ENCODE measurements around the gene ATF7IP2.

ATF7IP2 gene

GRCh38 chr16:10521681-10522274, 135.9 kb downstream of the ATF7IP2 start:
- H3K27ac ChIP-seq (ENCODE audit: low read depth, low read length) = no peak overlapping the region

DNA sequence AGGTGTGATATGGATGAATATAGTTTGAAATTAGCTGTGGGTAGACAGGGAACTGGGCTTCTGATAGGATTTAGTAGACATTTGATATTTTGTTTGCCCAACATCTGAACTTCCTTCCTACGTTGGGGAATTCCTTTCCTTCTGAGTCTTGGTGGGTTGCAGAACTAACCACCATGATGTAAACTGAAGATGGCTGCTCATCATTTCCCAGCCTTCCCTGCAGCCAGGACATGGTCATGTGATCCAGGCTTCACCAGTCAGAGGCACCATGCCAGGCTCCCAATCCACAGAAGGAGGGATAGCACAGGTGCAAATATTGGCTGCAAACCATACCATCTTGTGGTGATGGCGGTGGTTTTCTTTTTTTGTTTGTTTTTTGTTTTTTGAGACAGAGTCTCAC, 137.1 kb downstream of the ATF7IP2 start:
- no peaks in the 10 kb centered on the region for H3K9me3 ChIP-seq (ENCODE audit: control insufficient read depth in 1 of 2, low read length in 2 of 2)
- H3K27me3 ChIP-seq (ENCODE audit: control insufficient read depth in 1 of 2, insufficient read depth in 2 of 2, low read length in 2 of 2) = no peaks in the 10 kb centered on the region
- no peaks in the 10 kb centered on the region for H3K4me1 ChIP-seq (ENCODE audit: control insufficient read depth in 1 of 2, insufficient read depth in 2 of 2, low read length in 2 of 2)
- H3K36me3 ChIP-seq (ENCODE audit: control insufficient read depth in 1 of 2, insufficient read depth in 2 of 2, low read length in 2 of 2) = peaks cover 2 to 5% of the 10 kb centered on the region in 2 donors
- H3K9ac ChIP-seq (ENCODE audit: low read depth in 1 of 2, low read length in 2 of 2) = no peak overlapping the region
- no peak overlapping the region for H3K27ac ChIP-seq (ENCODE audit: low read depth, low read length)
- H3K4me3 ChIP-seq (ENCODE audit: low read depth in 1 of 2, low read length in 2 of 2) = no peak overlapping the region

More at GRCh38 chr16:10521681-10522274, 135.9 kb downstream of the ATF7IP2 start:
- H3K36me3 ChIP-seq (ENCODE audit: control insufficient read depth in 1 of 2, insufficient read depth in 2 of 2, low read length in 2 of 2) = peaks cover 0 to 2% of the 10 kb centered on the region in 2 donors
- H3K9ac ChIP-seq (ENCODE audit: low read depth in 1 of 2, low read length in 2 of 2) = no peak overlapping the region
- H3K4me3 ChIP-seq (ENCODE audit: low read depth in 1 of 2, low read length in 2 of 2) = no peak overlapping the region
- H3K4me1 ChIP-seq (ENCODE audit: control insufficient read depth in 1 of 2, insufficient read depth in 2 of 2, low read length in 2 of 2) = no peaks in the 10 kb centered on the region
- H3K27me3 ChIP-seq (ENCODE audit: control insufficient read depth in 1 of 2, insufficient read depth in 2 of 2, low read length in 2 of 2) = no peaks in the 10 kb centered on the region
- H3K9me3 ChIP-seq (ENCODE audit: control insufficient read depth in 1 of 2, low read length in 2 of 2) = no peaks in the 10 kb centered on the region

GRCh38 chr16:10525214-10525825, 139.5 kb downstream of the ATF7IP2 start:
- Histone ChIP-seq H3K27ac (ENCODE audit: low read depth, low read length) (no peak overlapping the region), H3K4me1 (ENCODE audit: control insufficient read depth in 1 of 2, insufficient read depth in 2 of 2, low read length in 2 of 2) (no peaks in the 10 kb centered on the region), H3K9ac (ENCODE audit: low read depth in 1 of 2, low read length in 2 of 2) (no peak overlapping the region), H3K36me3 (ENCODE audit: control insufficient read depth in 1 of 2, insufficient read depth in 2 of 2, low read length in 2 of 2) (peaks cover 2 to 13% of the 10 kb centered on the region in 2 donors), H3K9me3 (ENCODE audit: control insufficient read depth in 1 of 2, low read length in 2 of 2) (no peaks in the 10 kb centered on the region), H3K27me3 (ENCODE audit: control insufficient read depth in 1 of 2, insufficient read depth in 2 of 2, low read length in 2 of 2) (no peaks in the 10 kb centered on the region), H3K4me3 (ENCODE audit: low read depth in 1 of 2, low read length in 2 of 2) (no peak overlapping the region)

- no peaks in the 10 kb centered on the region for H3K9me3 ChIP-seq (ENCODE audit: control insufficient read depth in 1 of 2, low read length in 2 of 2)
- H3K9ac ChIP-seq (ENCODE audit: low read depth in 1 of 2, low read length in 2 of 2) = no peak overlapping the region
- no peaks in the 10 kb centered on the region for H3K4me1 ChIP-seq (ENCODE audit: control insufficient read depth in 1 of 2, insufficient read depth in 2 of 2, low read length in 2 of 2)
- no peak overlapping the region for H3K27ac ChIP-seq (ENCODE audit: low read depth, low read length)
- no peak overlapping the region for H3K4me3 ChIP-seq (ENCODE audit: low read depth in 1 of 2, low read length in 2 of 2)
- H3K36me3 ChIP-seq (ENCODE audit: control insufficient read depth in 1 of 2, insufficient read depth in 2 of 2, low read length in 2 of 2) = peaks cover 2 to 23% of the 10 kb centered on the region in 2 donors
- no peaks in the 10 kb centered on the region for H3K27me3 ChIP-seq (ENCODE audit: control insufficient read depth in 1 of 2, insufficient read depth in 2 of 2, low read length in 2 of 2)
Observed at GRCh38 chr16:10526962-10527361, 141.1 kb downstream of the ATF7IP2 start.

DNA sequence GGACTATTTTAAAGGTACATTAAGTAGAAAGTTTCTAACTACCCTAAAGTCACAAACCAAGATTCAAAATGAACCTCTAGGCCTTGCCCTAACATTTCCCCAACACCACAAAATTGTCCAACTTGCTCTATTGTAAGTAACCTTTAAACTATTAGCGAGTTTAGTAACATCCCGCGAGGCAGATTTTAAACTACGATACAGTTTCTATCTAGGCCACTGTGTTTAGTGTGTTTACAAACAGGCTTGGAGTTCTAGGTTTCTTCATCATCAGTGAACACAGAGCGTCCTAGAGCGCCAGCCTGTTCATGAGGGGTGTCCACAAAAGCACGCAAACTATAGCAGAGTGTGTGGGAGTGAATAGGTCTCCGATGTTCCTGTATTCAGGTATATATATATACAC, 142.8 kb downstream of the ATF7IP2 start:
- Histone ChIP-seq H3K27me3 (ENCODE audit: control insufficient read depth in 1 of 2, insufficient read depth in 2 of 2, low read length in 2 of 2) (no peaks in the 10 kb centered on the region), H3K9ac (ENCODE audit: low read depth in 1 of 2, low read length in 2 of 2) (no peak overlapping the region), H3K4me1 (ENCODE audit: control insufficient read depth in 1 of 2, insufficient read depth in 2 of 2, low read length in 2 of 2) (no peaks in the 10 kb centered on the region), H3K36me3 (ENCODE audit: control insufficient read depth in 1 of 2, insufficient read depth in 2 of 2, low read length in 2 of 2) (peaks cover 2 to 31% of the 10 kb centered on the region in 2 donors), H3K4me3 (ENCODE audit: low read depth in 1 of 2, low read length in 2 of 2) (no peak overlapping the region), H3K27ac (ENCODE audit: low read depth, low read length) (no peak overlapping the region), H3K9me3 (ENCODE audit: control insufficient read depth in 1 of 2, low read length in 2 of 2) (no peaks in the 10 kb centered on the region)

DNA sequence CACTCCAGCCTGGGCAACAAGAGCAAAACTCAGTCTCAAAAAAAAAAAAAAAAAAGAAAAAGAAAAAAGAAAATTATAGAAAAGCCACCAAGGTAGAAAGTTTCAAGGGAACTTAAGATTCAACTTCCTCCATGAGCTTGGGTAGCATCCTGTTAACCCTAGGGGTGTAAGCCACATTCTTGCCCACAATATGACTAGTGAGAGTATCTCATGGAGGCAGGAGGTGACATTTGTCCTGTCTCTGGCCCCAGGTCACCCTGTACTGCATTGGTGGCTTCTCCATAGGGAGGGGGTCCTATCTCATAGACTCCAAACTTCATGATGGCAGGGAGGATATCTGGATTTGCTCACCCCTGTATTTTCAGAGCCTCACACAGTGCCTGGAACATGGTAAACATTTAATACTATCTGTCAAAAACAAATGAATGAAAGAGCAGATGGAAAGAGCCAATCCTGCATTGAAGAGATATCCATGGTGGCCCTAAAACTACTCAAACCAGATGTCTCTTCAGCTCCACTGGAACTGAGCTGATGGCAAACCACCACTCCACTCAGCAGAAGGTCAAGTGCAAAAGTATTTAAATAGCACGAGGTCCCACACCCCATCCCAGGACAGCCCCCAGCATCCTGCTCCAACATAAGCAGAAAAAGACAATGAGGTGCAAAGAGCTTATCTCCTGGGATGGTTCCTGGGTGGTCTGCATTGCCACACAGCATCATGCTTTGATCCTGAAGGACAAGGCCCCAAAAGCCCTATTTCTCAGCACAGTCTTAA, 144.2 kb downstream of the ATF7IP2 start:
- no peak overlapping the region for H3K9ac ChIP-seq (ENCODE audit: low read depth in 1 of 2, low read length in 2 of 2)
- no peak overlapping the region for H3K4me3 ChIP-seq (ENCODE audit: low read depth in 1 of 2, low read length in 2 of 2)
- H3K36me3 ChIP-seq (ENCODE audit: control insufficient read depth in 1 of 2, insufficient read depth in 2 of 2, low read length in 2 of 2) = peaks cover 2 to 35% of the 10 kb centered on the region in 2 donors
- H3K9me3 ChIP-seq (ENCODE audit: control insufficient read depth in 1 of 2, low read length in 2 of 2) = no peaks in the 10 kb centered on the region
- H3K4me1 ChIP-seq (ENCODE audit: control insufficient read depth in 1 of 2, insufficient read depth in 2 of 2, low read length in 2 of 2) = no peaks in the 10 kb centered on the region
- no peaks in the 10 kb centered on the region for H3K27me3 ChIP-seq (ENCODE audit: control insufficient read depth in 1 of 2, insufficient read depth in 2 of 2, low read length in 2 of 2)
- no peak overlapping the region for H3K27ac ChIP-seq (ENCODE audit: low read depth, low read length)

GRCh38 chr16:10530685-10531084, 144.8 kb downstream of the ATF7IP2 start:
- Histone ChIP-seq H3K27ac (ENCODE audit: low read depth, low read length) (no peak overlapping the region), H3K9me3 (ENCODE audit: control insufficient read depth in 1 of 2, low read length in 2 of 2) (no peaks in the 10 kb centered on the region), H3K4me1 (ENCODE audit: control insufficient read depth in 1 of 2, insufficient read depth in 2 of 2, low read length in 2 of 2) (no peaks in the 10 kb centered on the region), H3K27me3 (ENCODE audit: control insufficient read depth in 1 of 2, insufficient read depth in 2 of 2, low read length in 2 of 2) (no peaks in the 10 kb centered on the region), H3K9ac (ENCODE audit: low read depth in 1 of 2, low read length in 2 of 2) (no peak overlapping the region), H3K36me3 (ENCODE audit: control insufficient read depth in 1 of 2, insufficient read depth in 2 of 2, low read length in 2 of 2) (peaks cover 2 to 40% of the 10 kb centered on the region in 2 donors), H3K4me3 (ENCODE audit: low read depth in 1 of 2, low read length in 2 of 2) (no peak overlapping the region)

GRCh38 chr16:10531582-10531981, 145.7 kb downstream of the ATF7IP2 start:
- no peaks in the 10 kb centered on the region for H3K4me1 ChIP-seq (ENCODE audit: control insufficient read depth in 1 of 2, insufficient read depth in 2 of 2, low read length in 2 of 2)
- no peaks in the 10 kb centered on the region for H3K9me3 ChIP-seq (ENCODE audit: control insufficient read depth in 1 of 2, low read length in 2 of 2)
- no peaks in the 10 kb centered on the region for H3K27me3 ChIP-seq (ENCODE audit: control insufficient read depth in 1 of 2, insufficient read depth in 2 of 2, low read length in 2 of 2)
- no peak overlapping the region for H3K9ac ChIP-seq (ENCODE audit: low read depth in 1 of 2, low read length in 2 of 2)
- no peak overlapping the region for H3K4me3 ChIP-seq (ENCODE audit: low read depth in 1 of 2, low read length in 2 of 2)
- peaks cover 2 to 49% of the 10 kb centered on the region in 2 donors for H3K36me3 ChIP-seq (ENCODE audit: control insufficient read depth in 1 of 2, insufficient read depth in 2 of 2, low read length in 2 of 2)
- H3K27ac ChIP-seq (ENCODE audit: low read depth, low read length) = no peak overlapping the region

Data from duodenal mucosa (tissue), 2 donors.